Right cardiac atrium (tissue), 5 donors: ENCODE results near the gene ATP10A. TPM values are rescaled to one million over a fixed set of nuclear protein-coding genes. Genes with fewer than 3 reads are reported as not detected.
"Not testable (repeated sequence)": the region's sequence is repeated elsewhere in the genome, so short reads cannot be mapped to it uniquely, and the experiment has no call there.

Experiments
- ATAC-seq, 2 donors: fragments of 200-7000 bp; cut with Tn5 transposase; one replicate each; pipeline versions ENCODE4 v1.8.0 to v1.9.1; 2020; ENCODE audit warnings: moderate library complexity in 2 of 2, mild to moderate bottlenecking in 1 of 2
- DNase-seq, 3 donors: peaks; one replicate each; pipeline ENCODE4 v3.0.0-alpha.2; 2020
- H3K27ac ChIP-seq: one replicate; pipeline ENCODE4 v1.5.1; 2013; ENCODE audit warnings: mild to moderate bottlenecking, low read length, control low read depth, moderate library complexity
- H3K27me3 ChIP-seq: one replicate; pipeline ENCODE4 v1.6.1; 2013; ENCODE audit not compliant: control insufficient read depth, insufficient read depth
- H3K4me1 ChIP-seq: one replicate; pipeline ENCODE4 v1.6.1; 2013; ENCODE audit warnings: low read length; ENCODE audit not compliant: control insufficient read depth, insufficient read depth
- H3K4me3 ChIP-seq: one replicate; pipeline ENCODE4 v1.5.1; 2013; ENCODE audit warnings: low read length, control low read depth
- H3K9me3 ChIP-seq: one replicate; pipeline ENCODE4 v1.6.1; 2013; ENCODE audit warnings: low read length; ENCODE audit not compliant: control insufficient read depth
- WGBS: extraction: QIAGEN DNeasy Blood & Tissue Kit; methylation state at CpG from one replicate; pipeline ENCODE4 v1.1.7; 2013; 5-methylcytosine and 5-hydroxymethylcytosine counted together
- intact Hi-C, 4 donors: fragments of 100-400 bp; cut with DNase I; formaldehyde crosslinking; loops; one replicate each; pipeline versions ENCODE4 v1.11.0 to v1.14.0; 2022 to 2023
- polyA plus RNA-seq: library from polyadenylated mRNA; stranded (reverse); fragments of 200-250 nt; gene quantifications from one replicate; pipeline ENCODE4 v1.2.3, GENCODE V29; 2013
- total RNA-seq, 4 donors: library from RNA; stranded (reverse); fragmentation: NEBNext Ultra II Directional; extraction: Animal tissue kit (Norgen Biotek cat#: 25700); gene quantifications; one replicate each; pipeline ENCODE4 v1.2.1, GENCODE V29; 2021
- donor health status: healthy with polysubstance abuse.
- donor health status: DM: no; HTN: yes; CAD: no.
- donor health status: DM: no; HTN: no; CAD: no.
- donor health status: DM: no; HTN: yes; CAD: no; lungs with severe emphysema.
- donor health status: DM: yes; HTN: yes; CAD: no.

Gene ATP10A
- total and polyA plus RNA-seq, 5 donors, result 0.95 to 3.0 (median 1.5) TPM

DNA sequence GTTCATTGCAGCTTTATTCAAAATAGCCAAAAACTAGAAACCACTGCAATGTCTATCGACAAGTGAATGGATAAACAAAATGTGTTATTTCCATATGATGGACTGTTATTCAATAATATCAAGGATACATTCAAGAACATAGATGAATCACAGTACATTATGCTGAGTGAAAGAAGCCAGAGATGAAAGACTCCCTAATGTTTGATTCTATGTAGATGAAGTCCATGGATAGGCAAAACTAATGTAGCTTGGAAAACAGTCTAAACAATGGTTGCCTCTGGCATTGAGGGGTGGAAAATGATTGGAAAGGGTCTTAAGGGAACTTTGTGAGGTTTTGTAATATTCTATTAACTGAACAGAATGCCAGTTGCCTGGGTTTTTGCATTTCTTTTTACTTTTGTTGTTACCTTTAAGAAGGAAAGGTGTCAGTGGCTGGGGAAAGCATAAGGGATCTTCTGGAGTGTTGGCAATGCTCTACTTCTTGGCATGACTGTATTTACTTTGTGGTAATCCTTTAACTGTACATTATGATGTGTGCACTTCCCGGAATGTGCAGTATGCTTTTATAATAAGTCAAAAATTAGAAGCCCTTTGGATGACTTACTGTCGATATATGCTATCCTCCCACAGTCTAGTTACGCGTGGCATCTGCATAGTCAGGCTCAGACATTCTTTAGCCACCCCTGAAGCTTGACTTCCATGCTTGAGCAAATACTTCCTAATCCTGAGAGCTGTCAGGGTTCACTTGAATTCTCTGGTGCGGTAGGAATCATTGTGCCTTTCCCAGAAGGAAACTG is 20.5 kb upstream of the ATP10A start:
- DNase-seq (no peak), ATAC-seq (no peak)
- no peak overlapping the region for H3K27ac ChIP-seq
- H3K4me3 ChIP-seq, result no peak overlapping the region
- WGBS, result 54% methylated on average over 6 of the region's 6 CpGs
- intact Hi-C loops, result loop anchor here in 1 of 4 donors (10.0 kb wide), 1 partner anchor 89 kb away; no protein-coding TSS in a partner anchor
- no peaks in the 10 kb centered on the region for H3K4me1 ChIP-seq
- no peaks in the 10 kb centered on the region for H3K9me3 ChIP-seq
- H3K27me3 ChIP-seq, result no peaks in the 10 kb centered on the region

DNA sequence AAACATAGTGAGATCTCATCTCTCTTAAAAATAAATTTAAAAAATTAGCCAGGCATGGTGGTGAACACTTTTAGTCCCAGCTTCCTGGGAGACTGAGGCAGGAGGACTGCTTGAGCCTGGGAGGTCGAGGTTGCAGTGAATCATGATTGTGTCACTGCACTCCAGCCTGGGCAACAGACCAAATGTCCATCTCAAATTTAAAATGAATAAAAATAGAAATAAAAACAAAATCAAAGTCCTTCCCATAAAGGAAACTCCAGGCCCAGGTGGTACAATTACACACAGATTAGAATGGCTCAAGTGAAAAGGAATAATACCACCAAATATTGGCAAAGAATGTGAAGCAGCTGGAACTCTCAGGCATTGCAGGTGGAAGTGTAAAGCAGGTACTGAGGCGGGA is 19.3 kb upstream of the ATP10A start:
- Histone ChIP-seq H3K9me3 (no peaks in the 10 kb centered on the region), H3K27ac (no peak overlapping the region), H3K27me3 (no peaks in the 10 kb centered on the region), H3K4me1 (no peaks in the 10 kb centered on the region), H3K4me3 (no peak overlapping the region)
- WGBS, result 77% methylated on average over 2 of the region's 2 CpGs
- intact Hi-C loops, result loop anchor here in 1 of 4 donors (10.0 kb wide), 1 partner anchor 88 kb away; no protein-coding TSS in a partner anchor
- ATAC-seq (no peak), DNase-seq (no peak)

DNA sequence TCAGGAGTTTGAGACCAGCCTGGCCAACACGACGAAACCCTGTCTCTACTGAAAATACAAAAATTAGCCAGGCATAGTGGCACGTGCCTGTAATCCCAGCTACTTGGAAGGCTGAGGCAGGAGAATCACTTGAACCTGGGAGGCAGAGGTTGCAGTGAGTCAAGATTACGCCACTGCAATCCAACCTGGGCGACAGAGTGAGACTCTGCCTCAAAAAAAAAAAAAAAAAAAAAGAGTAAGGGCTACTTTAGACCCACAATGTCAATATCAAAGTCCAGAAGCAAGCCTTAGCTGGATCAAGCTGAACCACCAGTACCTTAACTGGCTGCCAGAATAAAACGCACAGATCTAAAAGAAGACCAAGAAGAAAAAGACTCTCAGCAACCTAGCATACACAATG is 17.8 kb upstream of the ATP10A start:
- not testable (repeated sequence) for H3K4me3 ChIP-seq, H3K4me1 ChIP-seq, H3K27ac ChIP-seq, H3K27me3 ChIP-seq, ATAC-seq, DNase-seq, H3K9me3 ChIP-seq
- intact Hi-C loops, result loop anchor here in 1 of 4 donors (10.0 kb wide), 1 partner anchor 86 kb away; no protein-coding TSS in a partner anchor
- 89% methylated on average over 6 of the region's 6 CpGs for WGBS

DNA sequence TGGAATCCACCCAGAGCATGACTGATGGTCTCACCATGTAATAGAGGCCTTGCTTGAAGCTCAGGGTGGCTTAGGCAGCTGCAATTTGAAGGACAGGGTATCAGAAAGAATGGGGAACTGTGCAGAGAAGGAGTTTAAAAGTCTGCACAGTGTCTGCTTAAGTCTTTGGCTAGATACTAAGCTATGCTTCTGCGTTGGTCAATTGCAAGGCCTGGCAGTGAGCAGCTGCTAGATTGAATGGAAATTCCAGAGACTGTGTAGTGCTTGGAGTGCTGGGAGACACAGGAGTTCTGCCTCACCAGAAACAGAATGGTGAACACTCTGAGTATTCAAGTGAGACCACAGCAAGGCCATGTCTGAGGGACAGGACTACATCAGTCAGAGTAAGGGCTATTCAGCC is 17.3 kb upstream of the ATP10A start:
- Histone ChIP-seq H3K27ac (no peak overlapping the region), H3K9me3 (peaks cover 1% of the 10 kb centered on the region), H3K4me1 (peaks cover 2% of the 10 kb centered on the region), H3K4me3 (no peak overlapping the region), H3K27me3 (no peaks in the 10 kb centered on the region)
- WGBS, result 97% methylated on average over 1 of the region's 1 CpG
- ATAC-seq (no peak), DNase-seq (no peak)
- intact Hi-C loops, result loop anchor here in 1 of 4 donors (10.0 kb wide), 1 partner anchor 86 kb away; no protein-coding TSS in a partner anchor

DNA sequence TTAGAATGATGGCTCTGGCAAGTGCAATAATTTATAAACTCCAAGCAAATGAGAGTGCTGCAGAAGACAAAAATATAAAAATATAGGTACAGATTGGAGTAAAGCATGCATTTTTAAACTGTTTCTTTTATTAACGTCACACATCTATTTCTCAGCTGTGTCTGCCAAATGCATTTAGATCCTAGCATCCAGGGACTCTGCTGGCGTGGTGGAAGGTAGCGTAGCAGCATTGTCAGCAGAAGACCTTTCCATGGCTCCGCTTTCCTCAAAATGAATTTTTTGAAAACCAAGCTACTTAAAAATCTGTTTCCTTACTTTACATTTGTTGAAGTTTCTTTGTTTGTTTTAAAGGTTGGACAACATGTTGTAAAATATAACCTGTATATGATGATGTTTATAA is 16.3 kb upstream of the ATP10A start:
- no peak overlapping the region for H3K4me3 ChIP-seq
- H3K9me3 ChIP-seq, result peaks cover 1% of the 10 kb centered on the region
- no peak overlapping the region for H3K27ac ChIP-seq
- intact Hi-C loops, result no loop called here
- ATAC-seq (no peak), DNase-seq (no peak)
- H3K4me1 ChIP-seq, result peaks cover 2% of the 10 kb centered on the region
- WGBS, result 88% methylated on average over 4 of the region's 4 CpGs
- H3K27me3 ChIP-seq, result no peaks in the 10 kb centered on the region

DNA sequence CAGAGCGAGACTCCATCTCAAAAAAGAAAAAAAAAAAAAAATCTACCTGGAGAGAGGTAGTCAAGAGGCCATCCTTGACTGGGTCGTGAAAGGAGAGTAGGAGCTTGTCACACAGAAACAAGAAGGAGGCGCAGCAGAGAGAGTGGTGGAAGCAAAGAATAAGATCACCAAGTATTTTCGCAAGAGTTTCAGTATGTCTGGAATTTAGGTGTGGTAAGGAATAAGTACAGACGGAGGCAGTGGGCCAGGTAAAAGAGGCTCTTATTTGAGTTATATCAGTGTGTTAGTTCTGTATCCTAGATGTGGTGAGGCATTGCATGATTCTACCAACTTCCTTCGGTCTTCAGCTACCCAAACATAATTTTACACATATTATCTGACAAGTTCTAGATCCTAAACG is 14.6 kb upstream of the ATP10A start:
- Histone ChIP-seq H3K27ac (no peak overlapping the region), H3K4me1 (peaks cover 2% of the 10 kb centered on the region), H3K9me3 (peaks cover 1% of the 10 kb centered on the region), H3K4me3 (no peak overlapping the region), H3K27me3 (no peaks in the 10 kb centered on the region)
- WGBS, result 87% methylated on average over 7 of the region's 7 CpGs
- ATAC-seq, result no peak
- DNase-seq, result no peak
- intact Hi-C loops, result no loop called here

DNA sequence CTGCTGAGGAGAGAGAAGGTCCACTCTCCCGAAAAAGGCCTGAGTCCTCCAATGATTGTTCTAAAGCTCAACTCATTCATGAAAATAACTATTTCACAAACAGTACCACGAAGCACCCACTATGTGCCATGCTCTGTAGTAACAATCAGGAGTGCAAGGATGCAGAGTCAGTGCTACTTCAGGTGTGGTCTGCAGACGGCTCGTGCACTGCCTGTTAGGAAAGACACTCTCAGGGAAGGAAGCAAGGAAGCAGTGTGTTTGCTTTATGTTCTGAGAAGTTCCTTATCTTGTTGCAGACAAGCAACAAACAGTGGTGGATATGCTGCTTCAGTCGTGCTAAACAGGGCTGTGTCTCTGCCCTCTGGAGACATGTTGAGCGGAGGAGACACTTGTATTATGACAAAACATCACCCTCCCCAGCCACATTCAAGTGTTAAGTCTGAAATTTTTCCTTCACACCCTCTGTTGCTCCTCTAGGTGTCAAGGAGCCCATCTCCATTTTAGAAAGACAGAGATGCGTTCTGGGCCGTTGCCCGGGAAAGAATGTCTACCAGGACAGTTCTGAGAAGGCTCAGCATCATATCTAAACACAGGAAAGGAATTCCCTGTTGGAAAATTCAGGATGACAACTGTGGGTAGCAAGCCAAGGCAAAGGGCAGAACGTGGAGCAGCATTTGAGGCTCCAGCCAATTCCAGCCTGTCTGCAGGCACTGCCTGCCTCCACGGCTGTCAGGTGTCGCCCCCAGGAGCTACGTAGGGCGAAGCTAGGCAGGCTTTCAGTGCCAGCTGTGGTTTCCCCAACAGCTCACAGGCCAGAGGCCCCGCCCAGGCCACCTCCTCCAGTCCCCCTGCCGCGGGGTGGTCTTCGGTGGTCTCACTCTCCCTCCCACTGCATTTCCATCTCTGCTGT is 13.4 kb upstream of the ATP10A start:
- WGBS, result 48% methylated on average over 18 of the region's 18 CpGs
- no peak overlapping the region for H3K27ac ChIP-seq
- H3K4me1 ChIP-seq, result peaks cover 2% of the 10 kb centered on the region
- DNase-seq, result no peak
- intact Hi-C loops, result no loop called here
- H3K27me3 ChIP-seq, result no peaks in the 10 kb centered on the region
- ATAC-seq, result peak; percentile 24 to 67
- H3K9me3 ChIP-seq, result peaks cover 1% of the 10 kb centered on the region
- no peak overlapping the region for H3K4me3 ChIP-seq

DNA sequence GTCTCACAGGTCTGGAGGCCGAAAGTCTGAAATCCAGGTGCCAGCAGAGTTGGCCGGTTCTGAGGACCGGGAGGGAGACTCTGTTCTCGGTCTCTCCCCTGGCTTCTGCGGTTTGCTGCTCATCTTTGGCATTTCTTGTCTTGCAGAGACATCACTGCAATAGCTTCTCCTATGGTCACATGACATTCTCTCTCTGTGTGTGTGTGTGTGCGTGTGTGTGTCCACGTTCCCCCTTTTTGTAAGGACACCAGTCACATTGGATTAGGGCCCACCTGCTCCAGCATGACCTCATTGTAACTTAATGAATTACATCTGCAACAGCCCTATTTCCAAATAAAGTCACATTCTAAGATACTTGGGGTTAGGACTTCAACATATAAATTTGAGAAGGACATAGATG is 12.4 kb upstream of the ATP10A start:
- DNase-seq (no peak), ATAC-seq (no peak)
- Histone ChIP-seq H3K4me1 (peaks cover 2% of the 10 kb centered on the region), H3K27ac (no peak overlapping the region), H3K27me3 (no peaks in the 10 kb centered on the region), H3K4me3 (no peak overlapping the region), H3K9me3 (peaks cover 1% of the 10 kb centered on the region)
- 82% methylated on average over 7 of the region's 7 CpGs for WGBS
- intact Hi-C loops, result no loop called here

DNA sequence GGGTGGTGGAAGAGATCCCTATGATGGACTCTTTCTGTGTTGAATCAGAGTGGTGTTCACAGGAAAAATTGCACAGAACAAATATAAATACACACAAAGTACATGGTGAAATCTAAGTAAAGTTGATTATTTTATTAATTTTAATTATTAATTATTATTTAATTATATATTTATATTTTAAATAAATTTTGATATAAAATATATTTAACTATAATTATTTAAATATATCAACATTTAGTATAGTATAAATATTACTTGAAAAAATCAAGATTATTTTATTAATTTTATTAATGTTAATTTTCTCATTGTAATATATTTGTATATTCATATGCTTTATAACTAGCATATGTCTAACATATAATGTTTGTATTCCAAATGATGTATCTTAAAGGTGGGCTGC is 11.3 kb upstream of the ATP10A start:
- H3K27me3 ChIP-seq, result no peaks in the 10 kb centered on the region
- intact Hi-C loops, result no loop called here
- ATAC-seq, result no peak
- peaks cover 1% of the 10 kb centered on the region for H3K9me3 ChIP-seq
- H3K4me3 ChIP-seq, result no peak overlapping the region
- peaks cover 2% of the 10 kb centered on the region for H3K4me1 ChIP-seq
- no peak overlapping the region for H3K27ac ChIP-seq
- DNase-seq, result no peak

DNA sequence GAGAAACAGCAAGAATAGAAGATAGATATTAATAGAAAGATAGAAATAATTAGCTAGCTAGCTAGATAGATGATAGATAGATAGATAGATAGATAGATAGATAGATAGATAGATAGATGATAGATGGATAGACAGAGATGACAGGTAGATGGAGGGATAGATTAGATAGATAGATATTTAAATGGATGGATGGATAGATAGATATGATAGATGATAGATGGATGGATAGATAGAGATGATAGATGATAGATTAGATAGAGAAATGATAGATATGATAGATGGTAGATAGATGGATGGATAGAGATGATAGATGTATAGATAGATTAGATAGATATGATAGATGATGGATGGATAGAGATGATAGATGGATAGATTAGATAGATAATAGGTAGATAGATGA is 8.3 kb upstream of the ATP10A start:
- H3K4me1 ChIP-seq, result peaks cover 2% of the 10 kb centered on the region
- DNase-seq (no peak), ATAC-seq (no peak)
- H3K9me3 ChIP-seq, result peaks cover 1% of the 10 kb centered on the region
- H3K27me3 ChIP-seq, result no peaks in the 10 kb centered on the region
- no peak overlapping the region for H3K4me3 ChIP-seq
- no peak overlapping the region for H3K27ac ChIP-seq
- intact Hi-C loops, result no loop called here

DNA sequence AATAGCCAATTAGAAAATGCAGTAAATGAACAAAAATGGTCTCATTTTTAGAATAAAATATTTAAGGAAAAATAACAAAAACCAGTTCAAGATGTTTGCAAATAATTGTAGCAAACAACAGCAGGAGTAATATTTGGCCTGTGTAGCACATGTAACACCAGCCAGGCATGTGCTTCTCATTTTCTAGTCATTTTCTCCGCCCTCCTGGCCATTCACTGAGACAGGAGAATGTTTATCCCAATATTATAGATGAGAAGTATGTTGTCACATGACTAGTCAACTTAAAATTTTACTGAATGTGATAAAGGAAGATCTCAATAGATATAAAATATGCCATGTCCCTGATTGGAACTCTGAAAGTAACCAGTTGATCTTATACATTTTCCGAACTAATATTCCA is 7.8 kb upstream of the ATP10A start:
- intact Hi-C loops, result no loop called here
- 92% methylated on average over 2 of the region's 2 CpGs for WGBS

More for the DNA sequence above, 7.8 kb upstream of the ATP10A start:
- Histone ChIP-seq H3K4me3 (no peak overlapping the region), H3K4me1 (no peaks in the 10 kb centered on the region), H3K9me3 (no peaks in the 10 kb centered on the region), H3K27ac (no peak overlapping the region), H3K27me3 (no peaks in the 10 kb centered on the region)
- no peak for DNase-seq
- no peak for ATAC-seq
